Measurements from ENCODE around the gene STUM.
"Not testable (repeated sequence)": the region's sequence is repeated elsewhere in the genome, so short reads cannot be mapped to it uniquely, and the experiment has no call there.

Gene STUM

DNA sequence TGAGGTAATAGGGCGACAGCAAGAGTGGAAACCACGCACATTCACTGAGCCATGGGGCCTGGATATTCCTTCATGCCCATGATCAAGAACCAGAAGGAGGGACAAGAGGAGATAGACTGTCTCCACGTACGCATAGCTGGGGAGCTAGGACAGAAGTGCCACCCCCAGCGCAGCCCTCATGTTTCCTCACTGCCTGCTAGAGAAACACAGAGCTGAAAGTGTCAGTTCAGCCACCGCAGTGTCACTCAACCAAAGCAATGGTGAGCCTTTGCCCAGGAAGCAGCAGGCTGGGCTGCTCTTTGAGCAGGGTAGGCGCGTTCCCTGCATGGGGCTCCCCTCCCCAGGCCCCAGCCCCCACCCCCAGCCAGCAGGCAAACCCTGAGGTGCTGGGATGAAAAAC lies 68.5 kb downstream of the STUM start:
- no peak overlapping the region for H3K4me3 ChIP-seq (ENCODE audit: low read depth, low read length)
- TF ChIP-seq, protein P1, sequence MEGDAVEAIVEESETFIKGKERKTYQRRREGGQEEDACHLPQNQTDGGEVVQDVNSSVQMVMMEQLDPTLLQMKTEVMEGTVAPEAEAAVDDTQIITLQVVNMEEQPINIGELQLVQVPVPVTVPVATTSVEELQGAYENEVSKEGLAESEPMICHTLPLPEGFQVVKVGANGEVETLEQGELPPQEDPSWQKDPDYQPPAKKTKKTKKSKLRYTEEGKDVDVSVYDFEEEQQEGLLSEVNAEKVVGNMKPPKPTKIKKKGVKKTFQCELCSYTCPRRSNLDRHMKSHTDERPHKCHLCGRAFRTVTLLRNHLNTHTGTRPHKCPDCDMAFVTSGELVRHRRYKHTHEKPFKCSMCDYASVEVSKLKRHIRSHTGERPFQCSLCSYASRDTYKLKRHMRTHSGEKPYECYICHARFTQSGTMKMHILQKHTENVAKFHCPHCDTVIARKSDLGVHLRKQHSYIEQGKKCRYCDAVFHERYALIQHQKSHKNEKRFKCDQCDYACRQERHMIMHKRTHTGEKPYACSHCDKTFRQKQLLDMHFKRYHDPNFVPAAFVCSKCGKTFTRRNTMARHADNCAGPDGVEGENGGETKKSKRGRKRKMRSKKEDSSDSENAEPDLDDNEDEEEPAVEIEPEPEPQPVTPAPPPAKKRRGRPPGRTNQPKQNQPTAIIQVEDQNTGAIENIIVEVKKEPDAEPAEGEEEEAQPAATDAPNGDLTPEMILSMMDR (IDR thresholded peaks at IDR 0.05; ENCODE audit: borderline replicate concordance, insufficient read depth, low read depth, low read length), result no peak

DNA sequence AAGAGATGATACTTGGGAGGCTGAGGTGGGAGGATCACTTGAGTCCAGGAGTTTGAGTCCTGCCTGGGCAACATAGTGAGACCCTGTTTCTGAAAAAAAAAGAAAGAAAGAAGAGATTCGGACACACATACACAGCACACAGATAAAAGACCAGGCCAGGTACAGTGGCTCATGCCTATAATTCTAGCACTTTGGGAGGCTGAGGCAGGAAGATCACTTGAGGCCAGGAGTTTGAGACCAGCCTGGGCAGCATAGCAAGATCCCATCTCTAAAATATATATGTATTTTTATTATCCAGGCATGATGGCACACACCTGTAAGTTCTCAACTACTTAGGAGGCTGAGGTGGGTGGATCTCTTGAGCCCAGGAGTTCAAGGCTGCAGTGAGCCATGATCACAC lies 69.2 kb downstream of the STUM start:
- H3K4me3 ChIP-seq (ENCODE audit: low read depth, low read length), result not testable (repeated sequence)

DNA sequence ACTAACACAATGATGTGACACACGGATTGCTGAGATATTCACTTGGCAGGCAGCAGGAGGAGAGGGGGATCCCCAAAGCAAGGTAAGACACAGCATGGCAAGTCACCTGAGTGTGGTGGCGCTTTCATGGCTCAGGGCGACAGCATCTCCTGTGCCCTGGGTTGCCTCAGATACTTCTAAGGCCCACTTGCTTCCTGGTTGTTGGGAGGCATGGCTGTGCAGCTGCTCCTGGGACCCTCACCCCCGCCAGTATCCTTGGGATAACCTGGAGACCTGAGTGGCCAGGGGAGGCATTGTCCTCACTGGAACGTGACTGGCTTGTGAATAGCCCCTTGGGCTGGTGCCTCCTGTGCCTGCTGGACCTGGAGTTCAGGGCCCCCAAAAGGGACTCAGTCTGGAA lies 69.8 kb downstream of the STUM start:
- TF ChIP-seq, protein P1 (IDR thresholded peaks at IDR 0.05; ENCODE audit: borderline replicate concordance, insufficient read depth, low read depth, low read length), result no peak
- H3K4me3 ChIP-seq (ENCODE audit: low read depth, low read length), result no peak overlapping the region

DNA sequence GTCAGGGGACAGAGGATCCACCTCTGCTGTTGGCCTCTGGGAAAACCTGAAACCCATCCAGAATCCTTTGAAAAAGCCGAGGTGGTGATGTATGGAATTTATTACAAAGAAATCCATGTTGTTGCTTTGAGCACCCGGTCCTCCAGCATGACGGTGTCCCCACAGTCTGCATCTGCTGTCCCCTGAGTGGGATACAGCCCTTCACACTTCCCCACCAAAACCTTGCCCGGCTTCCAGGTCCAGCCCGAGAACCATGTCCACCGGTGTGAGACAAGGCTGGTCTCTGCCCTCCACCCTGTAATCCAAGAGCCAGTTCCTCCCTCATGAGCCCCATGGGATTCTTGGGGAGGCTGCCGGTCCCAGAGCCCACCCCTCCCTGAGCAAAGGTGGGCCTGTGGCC lies 70.5 kb downstream of the STUM start:
- TF ChIP-seq, protein P1 (IDR thresholded peaks at IDR 0.05; ENCODE audit: borderline replicate concordance, insufficient read depth, low read depth, low read length), result no peak
- no peak overlapping the region for H3K4me3 ChIP-seq (ENCODE audit: low read depth, low read length)

DNA sequence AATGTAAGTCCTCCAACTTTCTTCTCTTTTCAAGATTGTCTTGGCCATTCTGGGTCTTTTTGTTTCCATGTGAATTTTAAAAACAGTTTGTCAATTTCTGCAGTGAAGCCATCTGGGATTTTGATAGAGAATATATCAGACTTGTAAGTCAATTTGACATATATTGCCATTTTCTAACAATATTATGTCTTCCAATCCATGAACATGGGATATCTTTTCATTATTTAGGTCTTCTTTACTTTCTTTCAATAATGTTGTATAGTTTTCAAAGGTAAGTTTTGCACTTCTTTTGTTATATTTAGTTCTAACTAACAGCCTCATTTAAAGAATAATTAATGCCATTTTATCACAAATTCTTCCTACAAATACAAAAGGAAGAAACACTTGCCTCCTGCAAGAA lies 73.4 kb downstream of the STUM start:
- TF ChIP-seq, protein P1 (IDR thresholded peaks at IDR 0.05; ENCODE audit: borderline replicate concordance, insufficient read depth, low read depth, low read length), result no peak
- no peak overlapping the region for H3K4me3 ChIP-seq (ENCODE audit: low read depth, low read length)

DNA sequence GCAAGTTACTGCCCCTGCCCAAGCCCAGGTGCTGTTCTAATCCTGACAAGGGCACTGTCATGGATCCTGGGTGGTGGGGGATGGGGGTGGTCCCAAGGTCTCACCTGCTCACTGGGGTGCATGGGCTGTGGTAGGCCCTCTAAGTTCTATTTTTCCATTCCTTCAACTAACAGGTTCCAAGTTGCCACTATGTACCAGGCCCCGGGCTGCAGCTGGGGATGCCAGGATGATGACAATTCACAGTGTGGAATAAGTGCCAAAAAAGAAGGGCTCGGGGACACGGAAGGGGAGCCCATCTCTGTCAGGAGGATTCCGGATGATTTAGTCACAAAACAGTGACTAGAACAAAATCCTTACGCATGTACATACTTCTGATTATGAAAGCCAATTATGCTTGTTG lies 76.0 kb downstream of the STUM start:
- H3K4me3 ChIP-seq (ENCODE audit: low read depth, low read length), result no peak overlapping the region
- TF ChIP-seq, protein P1 (IDR thresholded peaks at IDR 0.05; ENCODE audit: borderline replicate concordance, insufficient read depth, low read depth, low read length), result no peak

DNA sequence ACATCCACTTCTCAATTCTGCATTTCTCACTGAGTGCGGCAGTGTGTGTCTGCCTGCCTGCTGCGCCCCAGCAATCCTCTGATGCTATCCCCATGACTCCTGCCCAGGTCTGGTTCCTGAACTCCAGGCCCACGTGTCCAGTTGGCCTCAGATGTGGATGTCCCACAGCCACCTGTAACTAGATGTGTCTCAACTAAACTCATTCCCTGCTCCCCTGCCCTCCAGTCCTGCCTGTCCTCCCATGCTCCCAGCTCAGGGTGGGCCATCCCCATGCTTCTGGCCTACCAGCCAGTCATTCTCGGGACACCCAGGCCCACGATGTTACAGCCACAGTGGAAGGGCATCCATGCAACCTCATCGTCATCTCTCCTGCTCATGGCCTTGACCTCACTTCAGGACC lies 76.8 kb downstream of the STUM start:
- TF ChIP-seq, protein P1 (IDR thresholded peaks at IDR 0.05; ENCODE audit: borderline replicate concordance, insufficient read depth, low read depth, low read length), result no peak
- H3K4me3 ChIP-seq (ENCODE audit: low read depth, low read length), result no peak overlapping the region

All from GM12875 (cell line).